ENCODE results near the gene SIGLEC10. TPM values are rescaled to one million over a fixed set of nuclear protein-coding genes. Genes with fewer than 3 reads are reported as not detected.
"Not testable (repeated sequence)": the region's sequence is repeated elsewhere in the genome, so short reads cannot be mapped to it uniquely, and the experiment has no call there.

Gene SIGLEC10
- total RNA-seq, 2 experiments from 2014 or later = 0.72 to 0.98 TPM

GRCh38 chr19:51399936-51400335 is 17.5 kb downstream of the SIGLEC10 start:
- CTCF ChIA-PET = interaction anchor here (1.2 to 1.9 kb wide), 3 partner anchors 59 to 110 kb away, joined by 4 to 5 read pairs (median 4); partner anchors contain the start of gene VSIG10L

GRCh38 chr19:51399231-51399630 is 18.2 kb downstream of the SIGLEC10 start:
- no peak overlapping the region for H3K4me3 Mint-ChIP-seq
- peaks cover 19% of the 10 kb centered on the region for H3K9me3 Mint-ChIP-seq
- H3K4me1 Mint-ChIP-seq = peaks cover 28% of the 10 kb centered on the region
- ChIA-PET POLR2A (no interaction called here), CTCF (interaction anchor here (0.6 to 1.9 kb wide), 5 partner anchors 8 to 60 kb away, joined by 3 to 5 read pairs (median 3); partner anchors contain the start of gene VSIG10L)
- no peak for DNase-seq
- H3K27ac Mint-ChIP-seq = no peak overlapping the region
- peaks cover 21% of the 10 kb centered on the region for H3K36me3 Mint-ChIP-seq (ENCODE audit: low read depth)
- H3K27me3 Mint-ChIP-seq = no peaks in the 10 kb centered on the region

More at GRCh38 chr19:51399936-51400335, 17.5 kb downstream of the SIGLEC10 start:
- H3K27me3 Mint-ChIP-seq, DNase-seq, POLR2A ChIA-PET, H3K27ac Mint-ChIP-seq, H3K4me3 Mint-ChIP-seq: not testable (repeated sequence)
- H3K4me1 Mint-ChIP-seq = peaks cover 21% of the 10 kb centered on the region
- H3K36me3 Mint-ChIP-seq (ENCODE audit: low read depth) = peaks cover 21% of the 10 kb centered on the region
- peaks cover 19% of the 10 kb centered on the region for H3K9me3 Mint-ChIP-seq

- Mint-ChIP-seq H3K36me3 (ENCODE audit: low read depth) (peaks cover 15% of the 10 kb centered on the region), H3K4me3 (no peak overlapping the region), H3K9me3 (peaks cover 17% of the 10 kb centered on the region), H3K27me3 (no peaks in the 10 kb centered on the region), H3K27ac (no peak overlapping the region), H3K4me1 (peaks cover 34% of the 10 kb centered on the region)
- ChIA-PET CTCF (interaction anchor here (1.2 to 4.2 kb wide), 4 partner anchors 9 to 55 kb away, joined by 3 to 16 read pairs (median 4); partner anchors contain the start of gene SIGLEC10), POLR2A (no interaction called here)
- no peak for DNase-seq
Observed at GRCh38 chr19:51398096-51398704, 19.2 kb downstream of the SIGLEC10 start.

- DNase-seq; H3K27me3 Mint-ChIP-seq; H3K27ac Mint-ChIP-seq; H3K36me3 Mint-ChIP-seq (ENCODE audit: low read depth); H3K4me3 Mint-ChIP-seq; POLR2A ChIA-PET: not testable (repeated sequence)
- CTCF ChIA-PET = interaction anchor here (0.6 to 4.2 kb wide), 3 partner anchors 10 to 178 kb away, joined by 3 to 16 read pairs (median 5); partner anchors contain the start of gene SIGLEC10
- Mint-ChIP-seq H3K4me1 (peaks cover 40% of the 10 kb centered on the region), H3K9me3 (peaks cover 11% of the 10 kb centered on the region)
Observed at GRCh38 chr19:51397453-51397852, 20.0 kb downstream of the SIGLEC10 start.

GRCh38 chr19:51396175-51396574 is 21.3 kb downstream of the SIGLEC10 start:
- ChIA-PET CTCF (interaction anchor here (0.6 to 4.2 kb wide), 9 partner anchors 9 to 264 kb away, joined by 3 to 16 read pairs (median 7); no protein-coding TSS in a partner anchor), POLR2A (interaction anchor here (0.8 kb wide), 1 partner anchor 285 kb away, joined by 15 read pairs; no protein-coding TSS in a partner anchor)
- H3K36me3 Mint-ChIP-seq (ENCODE audit: low read depth) = no peaks in the 10 kb centered on the region
- DNase-seq = no peak
- H3K27ac Mint-ChIP-seq = peak overlapping the region; percentile 31
- peaks cover 44% of the 10 kb centered on the region for H3K4me1 Mint-ChIP-seq
- peaks cover 3% of the 10 kb centered on the region for H3K9me3 Mint-ChIP-seq
- no peaks in the 10 kb centered on the region for H3K27me3 Mint-ChIP-seq
- H3K4me3 Mint-ChIP-seq = no peak overlapping the region

GRCh38 chr19:51394050-51394836 is 23.2 kb downstream of the SIGLEC10 start:
- Mint-ChIP-seq H3K4me1 (peaks cover 51% of the 10 kb centered on the region), H3K36me3 (ENCODE audit: low read depth) (no peaks in the 10 kb centered on the region)

GRCh38 chr19:51392701-51393100 is 24.7 kb downstream of the SIGLEC10 start:
- no peak for DNase-seq
- ChIA-PET CTCF (interaction anchor here (0.9 to 3.9 kb wide), 3 partner anchors 13 to 28 kb away, joined by 3 to 13 read pairs (median 6); no protein-coding TSS in a partner anchor), POLR2A (no interaction called here)
- H3K4me3 Mint-ChIP-seq = peak overlapping the region; percentile 12
- no peaks in the 10 kb centered on the region for H3K27me3 Mint-ChIP-seq
- H3K4me1 Mint-ChIP-seq = peaks cover 45% of the 10 kb centered on the region
- no peaks in the 10 kb centered on the region for H3K36me3 Mint-ChIP-seq (ENCODE audit: low read depth)
- peak overlapping the region; percentile 60 for H3K27ac Mint-ChIP-seq
- H3K9me3 Mint-ChIP-seq = no peaks in the 10 kb centered on the region

More at GRCh38 chr19:51394050-51394836, 23.2 kb downstream of the SIGLEC10 start:
- POLR2A ChIA-PET = interaction anchor here (0.8 to 2.4 kb wide), 3 partner anchors 21 to 55 kb away, joined by 3 to 13 read pairs (median 3); no protein-coding TSS in a partner anchor
- Mint-ChIP-seq H3K4me3 (peak overlapping the region; percentile 89), H3K27ac (peak overlapping the region; percentile 94), H3K9me3 (no peaks in the 10 kb centered on the region), H3K27me3 (no peaks in the 10 kb centered on the region)
- peak; percentile 97 for DNase-seq
- CTCF ChIA-PET = interaction anchor here (0.6 to 4.2 kb wide), 8 partner anchors 13 to 103 kb away, joined by 3 to 16 read pairs (median 6); no protein-coding TSS in a partner anchor

GRCh38 chr19:51391073-51391611 is 26.3 kb downstream of the SIGLEC10 start:
- CTCF ChIA-PET = interaction anchor here (0.7 to 2.0 kb wide), 3 partner anchors 30 to 270 kb away, joined by 3 to 4 read pairs (median 3); no protein-coding TSS in a partner anchor
- H3K27me3 Mint-ChIP-seq = no peaks in the 10 kb centered on the region
- H3K27ac Mint-ChIP-seq = peak overlapping the region; percentile 79
- POLR2A ChIA-PET = no interaction called here
- no peaks in the 10 kb centered on the region for H3K9me3 Mint-ChIP-seq
- no peak for DNase-seq
- H3K4me1 Mint-ChIP-seq = peaks cover 43% of the 10 kb centered on the region
- no peaks in the 10 kb centered on the region for H3K36me3 Mint-ChIP-seq (ENCODE audit: low read depth)
- no peak overlapping the region for H3K4me3 Mint-ChIP-seq

GRCh38 chr19:51389143-51389542 is 28.3 kb downstream of the SIGLEC10 start:
- no peak overlapping the region for H3K4me3 Mint-ChIP-seq
- no peak for DNase-seq
- no peaks in the 10 kb centered on the region for H3K9me3 Mint-ChIP-seq
- no peaks in the 10 kb centered on the region for H3K27me3 Mint-ChIP-seq
- H3K36me3 Mint-ChIP-seq (ENCODE audit: low read depth) = no peaks in the 10 kb centered on the region
- CTCF ChIA-PET = interaction anchor here (0.7 to 2.0 kb wide), 2 partner anchors 50 to 136 kb away, joined by 3 to 4 read pairs; no protein-coding TSS in a partner anchor
- POLR2A ChIA-PET = no interaction called here
- peaks cover 26% of the 10 kb centered on the region for H3K4me1 Mint-ChIP-seq
- H3K27ac Mint-ChIP-seq = no peak overlapping the region

GRCh38 chr19:51387924-51388389 is 29.5 kb downstream of the SIGLEC10 start, which contains the start of gene LIM2:
LIM2 (minus strand) TSS chr19:51387974; CDS start chr19:51387443, 531 bp downstream.
- Mint-ChIP-seq H3K27me3 (no peaks in the 10 kb centered on the region), H3K36me3 (ENCODE audit: low read depth) (no peaks in the 10 kb centered on the region), H3K27ac (peak within 1 kb of the TSS; percentile 33), H3K9me3 (no peaks in the 10 kb centered on the region), H3K4me3 (no peak within 1 kb of the TSS), H3K4me1 (peaks cover 18% of the 10 kb centered on the region)
- DNase-seq = no peak
- POLR2A ChIA-PET = no interaction called here
- CTCF ChIA-PET = interaction anchor here (2.1 kb wide), 1 partner anchor 10 kb away, joined by 14 read pairs; no protein-coding TSS in a partner anchor

GRCh38 chr19:51386882-51387520 is 30.4 kb downstream of the SIGLEC10 start:
- H3K4me3 Mint-ChIP-seq = no peak overlapping the region
- DNase-seq = no peak
- no peaks in the 10 kb centered on the region for H3K36me3 Mint-ChIP-seq (ENCODE audit: low read depth)
- no peaks in the 10 kb centered on the region for H3K27me3 Mint-ChIP-seq
- POLR2A ChIA-PET = no interaction called here
- peaks cover 15% of the 10 kb centered on the region for H3K4me1 Mint-ChIP-seq
- CTCF ChIA-PET = interaction anchor here (2.1 kb wide), 1 partner anchor 9 kb away, joined by 14 read pairs; no protein-coding TSS in a partner anchor
- H3K9me3 Mint-ChIP-seq = no peaks in the 10 kb centered on the region
- peak overlapping the region; percentile 33 for H3K27ac Mint-ChIP-seq

GRCh38 chr19:51382004-51382403 is 35.4 kb downstream of the SIGLEC10 start:
- ChIA-PET CTCF (interaction anchor here (1.1 kb wide), 1 partner anchor 9 kb away, joined by 6 read pairs; the partner anchor contains the start of gene NKG7), POLR2A (no interaction called here)
- DNase-seq = no peak
- H3K9me3 Mint-ChIP-seq = peaks cover 5% of the 10 kb centered on the region
- H3K4me1 Mint-ChIP-seq = peaks cover 27% of the 10 kb centered on the region
- no peak overlapping the region for H3K4me3 Mint-ChIP-seq
- H3K27ac Mint-ChIP-seq = no peak overlapping the region
- H3K27me3 Mint-ChIP-seq = no peaks in the 10 kb centered on the region
- H3K36me3 Mint-ChIP-seq (ENCODE audit: low read depth) = no peaks in the 10 kb centered on the region
